GM12801 (cell line): Measurements from ENCODE around the gene EBF3.

Experiments
- CTCF ChIP-seq: IDR thresholded peaks from one replicate; pipeline ENCODE4 v1.5.1; 2011; ENCODE audit warnings: control low read depth; ENCODE audit not compliant: insufficient read length; ENCODE audit errors: extremely low read depth

EBF3 gene

GRCh38 chr10:129918836-129919235, 45.2 kb downstream of the EBF3 start:
- no peak for TF ChIP-seq CTCF

DNA sequence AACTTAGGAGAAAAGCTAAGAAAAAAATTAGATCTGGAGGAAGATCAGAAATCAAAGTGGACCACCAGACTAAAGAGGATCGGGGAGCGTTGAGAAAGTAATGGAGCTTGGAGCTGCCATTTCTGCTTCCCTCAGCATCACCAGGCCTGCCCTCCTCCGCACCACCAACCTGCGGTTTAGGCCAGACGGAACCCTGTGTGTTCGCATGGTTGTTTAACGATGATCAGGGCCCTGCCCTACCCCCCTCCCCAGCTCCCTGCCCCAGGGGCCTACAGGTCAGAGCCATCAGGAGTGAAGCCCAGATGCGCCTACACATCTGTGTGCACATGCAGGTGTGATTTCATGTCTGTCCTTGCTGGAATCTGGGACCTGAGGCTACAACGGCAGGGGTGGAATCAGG, 45.7 kb downstream of the EBF3 start:
- no peak for TF ChIP-seq CTCF

DNA sequence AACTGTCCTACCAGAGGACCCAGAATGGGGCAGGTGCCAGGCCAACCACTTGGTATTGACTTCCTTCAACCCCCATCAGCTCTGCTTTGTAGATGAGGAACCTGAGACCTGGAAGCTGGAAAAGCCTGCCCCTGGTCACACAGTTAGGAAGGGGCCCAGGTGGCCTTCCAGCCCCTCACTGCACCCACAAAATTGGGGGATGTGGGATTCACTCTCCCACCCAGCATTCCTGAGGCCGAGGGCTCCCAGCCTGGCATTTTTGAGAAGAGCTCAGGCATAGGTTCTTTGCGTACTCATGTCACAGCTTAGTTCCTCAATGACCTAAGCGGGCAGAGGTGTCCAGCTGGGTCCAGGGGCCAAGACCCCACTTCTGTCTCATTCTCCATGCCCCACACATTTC, 46.1 kb downstream of the EBF3 start:
- no peak for TF ChIP-seq CTCF

DNA sequence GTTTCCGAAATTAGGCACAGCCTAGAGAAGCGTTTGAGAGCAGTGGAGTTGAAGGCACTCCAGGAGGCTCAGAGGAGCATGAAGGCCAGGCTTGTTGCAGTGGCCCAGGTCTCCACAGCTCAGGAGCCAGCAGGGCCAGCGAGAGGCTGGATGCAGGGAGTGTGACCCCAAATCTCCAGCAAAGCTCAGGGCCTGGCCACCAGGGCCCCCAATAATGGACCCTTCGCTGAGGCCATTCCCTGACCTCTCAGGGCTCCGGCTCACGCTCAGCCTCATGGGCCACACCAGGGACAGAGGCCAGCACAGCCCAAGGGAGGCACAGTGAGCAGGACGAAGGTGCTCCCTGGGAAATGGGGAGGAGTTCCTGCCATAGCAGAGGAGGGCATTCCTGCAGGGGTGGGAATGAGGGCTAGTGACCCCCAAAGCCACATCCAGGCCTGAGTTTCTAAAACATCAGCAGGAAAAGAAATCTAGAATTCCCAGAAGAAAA, 47.5 kb downstream of the EBF3 start:
- TF ChIP-seq CTCF: no peak

GRCh38 chr10:129915526-129916378, 48.3 kb downstream of the EBF3 start:
- TF ChIP-seq CTCF: no peak

DNA sequence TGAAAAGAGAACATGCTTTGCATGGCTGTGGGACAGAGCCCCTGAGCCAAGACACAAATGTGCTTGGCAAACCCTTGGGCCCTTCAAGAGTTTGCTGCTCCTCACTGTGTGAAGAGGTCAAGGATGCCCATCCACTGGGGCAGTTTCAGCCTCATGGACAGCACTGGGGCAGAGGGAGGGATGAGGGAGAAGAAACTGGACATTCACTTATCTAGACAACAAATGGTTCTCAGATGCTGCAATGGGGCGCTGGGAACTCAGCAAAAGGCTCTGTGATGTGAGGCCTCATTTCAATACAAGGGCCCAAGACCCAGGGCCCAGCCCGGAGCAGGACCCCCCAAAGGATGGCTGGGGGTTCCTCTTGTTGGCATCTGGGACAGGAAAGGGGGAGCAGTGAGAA, 49.1 kb downstream of the EBF3 start:
- no peak for TF ChIP-seq CTCF

- no peak for TF ChIP-seq CTCF
Measured at GRCh38 chr10:129914153-129914855, 49.8 kb downstream of the EBF3 start.
